Measurements from ENCODE around the gene GNG4. TPM values are rescaled to one million over a fixed set of nuclear protein-coding genes. Genes with fewer than 3 reads are reported as not detected.
"Not testable (repeated sequence)": the region's sequence is repeated elsewhere in the genome, so short reads cannot be mapped to it uniquely, and the experiment has no call there.

GNG4 gene
- total and polyA plus RNA-seq, 8 donors, result 0.56 to 20.4 (median 3.0) TPM

GRCh38 chr1:235549351-235550139, 100.0 kb downstream of the GNG4 start:
- no peak for ATAC-seq
- WGBS, 2 donors, result 74 to 79% methylated on average over 13 of the region's 13 CpGs

GRCh38 chr1:235546369-235547155, 103.0 kb downstream of the GNG4 start:
- 38 to 44% methylated on average over 10 of the region's 10 CpGs for WGBS, 2 donors
- intact Hi-C loops (cut with DNase I); H3K4me3 ChIP-seq; FAIRE-seq; H3K27me3 ChIP-seq; ATAC-seq; H3K9me3 ChIP-seq; DNase-seq; H3K27ac ChIP-seq; H3K4me1 ChIP-seq; H3K36me3 ChIP-seq: not testable (repeated sequence)

More at GRCh38 chr1:235549351-235550139, 100.0 kb downstream of the GNG4 start:
- Histone ChIP-seq H3K36me3 (no peaks in the 10 kb centered on the region), H3K4me3 (no peak overlapping the region), H3K27ac (no peak overlapping the region), H3K27me3 (no peaks in the 10 kb centered on the region), H3K4me1 (no peaks in the 10 kb centered on the region), H3K9me3 (no peaks in the 10 kb centered on the region)
- intact Hi-C loops (cut with DNase I), result no loop called here
- FAIRE-seq (no peak), DNase-seq (no peak)
- no peak for TF ChIP-seq CTCF (IDR thresholded peaks at IDR 0.05)

GRCh38 chr1:235545292-235545930, 104.2 kb downstream of the GNG4 start:
- Histone ChIP-seq H3K36me3 (no peaks in the 10 kb centered on the region), H3K9me3 (no peaks in the 10 kb centered on the region), H3K4me1 (no peaks in the 10 kb centered on the region), H3K27me3 (no peaks in the 10 kb centered on the region), H3K4me3 (no peak overlapping the region), H3K27ac (no peak overlapping the region)
- no peak for TF ChIP-seq CTCF (IDR thresholded peaks at IDR 0.05)
- DNase-seq, result no peak
- no peak for ATAC-seq
- no peak for FAIRE-seq
- intact Hi-C loops (cut with DNase I), result no loop called here
- 79 to 91% methylated on average over 9 of the region's 9 CpGs for WGBS, 2 donors

DNA sequence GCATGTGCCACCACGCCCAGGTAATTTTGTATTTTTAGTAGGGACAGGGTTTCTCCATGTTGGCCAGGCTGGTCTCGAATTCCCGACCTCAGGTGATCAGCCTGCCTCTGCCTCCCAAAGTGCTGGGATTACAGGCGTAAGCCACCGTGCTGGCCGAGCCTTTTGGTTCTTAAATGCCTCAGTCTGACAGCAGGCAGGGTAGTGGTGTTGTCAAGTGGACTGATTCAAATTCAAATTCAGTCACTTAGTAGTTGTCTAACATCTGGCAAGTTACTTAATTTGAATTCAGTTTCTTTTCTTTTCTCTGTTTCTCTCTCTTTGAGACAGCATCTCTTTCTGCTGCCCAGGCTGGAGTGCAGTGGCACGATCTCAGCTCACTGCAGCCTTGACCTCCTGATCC, 106.7 kb downstream of the GNG4 start:
- H3K9me3 ChIP-seq; DNase-seq; FAIRE-seq; ATAC-seq; intact Hi-C loops (cut with DNase I); H3K27me3 ChIP-seq; H3K4me3 ChIP-seq; H3K4me1 ChIP-seq; H3K36me3 ChIP-seq; H3K27ac ChIP-seq: not testable (repeated sequence)
- 70 to 81% methylated on average over 7 of the region's 7 CpGs for WGBS, 2 donors

- Histone ChIP-seq H3K4me3 (no peak overlapping the region), H3K36me3 (no peaks in the 10 kb centered on the region), H3K9me3 (no peaks in the 10 kb centered on the region), H3K4me1 (no peaks in the 10 kb centered on the region), H3K27me3 (no peaks in the 10 kb centered on the region), H3K27ac (no peak overlapping the region)
- no peak for TF ChIP-seq CTCF (IDR thresholded peaks at IDR 0.05)
- intact Hi-C loops (cut with DNase I), result no loop called here
- FAIRE-seq (no peak), ATAC-seq (no peak), DNase-seq (no peak)
- 65 to 72% methylated on average over 8 of the region's 8 CpGs for WGBS, 2 donors
Observed at GRCh38 chr1:235533476-235534168, 116.0 kb downstream of the GNG4 start.

Data from pancreas (tissue), 10 donors.